Tibial artery (tissue), 4 donors: ENCODE measurements around the gene HIF1A.

Experiments
- DNase-seq, 2 donors: peaks; one replicate each; pipeline ENCODE4 v3.0.0-alpha.2; 2019
- H3K27ac ChIP-seq, 2 donors: fragments of 200-600 bp; sonication (generic) in 1 of 2; 1 replicate in 1 of 2; 2 replicates in 1 of 2; pipeline ENCODE4 v1.5.1; 2018 to 2019; ENCODE audit warnings: mild to moderate bottlenecking in 1 of 2
- H3K27me3 ChIP-seq, 2 donors: fragments of 200-600 bp; sonication (generic) in 1 of 2; one replicate each; pipeline versions ENCODE4 v1.5.1 to v1.6.0; 2016 to 2019
- H3K36me3 ChIP-seq, 3 donors: fragments of 200-600 bp; sonication (generic) in 2 of 3; one replicate each; pipeline ENCODE4 v1.5.1; 2016 to 2019; ENCODE audit warnings: mild to moderate bottlenecking in 2 of 3
- H3K4me1 ChIP-seq, 4 donors: fragments of 200-600 bp; sonication (generic) in 2 of 4; 1 replicate in 3 of 4; 2 replicates in 1 of 4; pipeline ENCODE4 v1.5.1; 2016 to 2019
- H3K4me3 ChIP-seq, 2 donors: fragments of 200-600 bp; sonication (generic) in 1 of 2; 1 replicate in 1 of 2; 2 replicates in 1 of 2; pipeline ENCODE4 v1.5.1; 2018 to 2019; ENCODE audit warnings: mild to moderate bottlenecking in 2 of 2
- H3K9me3 ChIP-seq, 3 donors: fragments of 200-600 bp; sonication (generic) in 1 of 3; one replicate each; pipeline ENCODE4 v1.5.1; 2016 to 2019
- intact Hi-C: fragments of 100-400 bp; cut with DNase I; formaldehyde crosslinking; loops from one replicate; pipeline ENCODE4 v1.15.0; 2023; ENCODE audit warnings: low total_unique reads
- TF ChIP-seq, protein P1 (sequence below), 2 experiments: fragments of 200-600 bp in 1 of 2; fragments of 450-650 bp in 1 of 2; IDR thresholded peaks; one replicate each; pipeline ENCODE4 v1.5.1; 2017 to 2019; ENCODE audit warnings: antibody characterized with exemption in 2 of 2, mild to moderate bottlenecking in 1 of 2, moderate library complexity in 1 of 2

Gene HIF1A

GRCh38 chr14:61766151-61766550, 70.8 kb downstream of the HIF1A start:
- no peak overlapping the region for H3K27ac ChIP-seq
- no peak overlapping the region for H3K4me3 ChIP-seq
- no peak for DNase-seq
- H3K9me3 ChIP-seq: no peaks in the 10 kb centered on the region
- intact Hi-C loops: loop anchor here (10.0 kb wide), 1 partner anchor 301 kb away; no protein-coding TSS in a partner anchor
- peaks cover 17 to 27% (median 26%) of the 10 kb centered on the region in 3 donors for H3K36me3 ChIP-seq
- TF ChIP-seq, protein P1, sequence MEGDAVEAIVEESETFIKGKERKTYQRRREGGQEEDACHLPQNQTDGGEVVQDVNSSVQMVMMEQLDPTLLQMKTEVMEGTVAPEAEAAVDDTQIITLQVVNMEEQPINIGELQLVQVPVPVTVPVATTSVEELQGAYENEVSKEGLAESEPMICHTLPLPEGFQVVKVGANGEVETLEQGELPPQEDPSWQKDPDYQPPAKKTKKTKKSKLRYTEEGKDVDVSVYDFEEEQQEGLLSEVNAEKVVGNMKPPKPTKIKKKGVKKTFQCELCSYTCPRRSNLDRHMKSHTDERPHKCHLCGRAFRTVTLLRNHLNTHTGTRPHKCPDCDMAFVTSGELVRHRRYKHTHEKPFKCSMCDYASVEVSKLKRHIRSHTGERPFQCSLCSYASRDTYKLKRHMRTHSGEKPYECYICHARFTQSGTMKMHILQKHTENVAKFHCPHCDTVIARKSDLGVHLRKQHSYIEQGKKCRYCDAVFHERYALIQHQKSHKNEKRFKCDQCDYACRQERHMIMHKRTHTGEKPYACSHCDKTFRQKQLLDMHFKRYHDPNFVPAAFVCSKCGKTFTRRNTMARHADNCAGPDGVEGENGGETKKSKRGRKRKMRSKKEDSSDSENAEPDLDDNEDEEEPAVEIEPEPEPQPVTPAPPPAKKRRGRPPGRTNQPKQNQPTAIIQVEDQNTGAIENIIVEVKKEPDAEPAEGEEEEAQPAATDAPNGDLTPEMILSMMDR (IDR thresholded peaks at IDR 0.05): no peak
- peaks cover 0 to 25% (median 11%) of the 10 kb centered on the region in 4 donors for H3K4me1 ChIP-seq
- no peaks in the 10 kb centered on the region for H3K27me3 ChIP-seq

- intact Hi-C loops: loop anchor here (10.0 kb wide), 1 partner anchor 303 kb away; no protein-coding TSS in a partner anchor
- Histone ChIP-seq H3K4me3 (no peak overlapping the region), H3K4me1 (peaks cover 0 to 16% (median 9%) of the 10 kb centered on the region in 4 donors), H3K27me3 (no peaks in the 10 kb centered on the region), H3K36me3 (peaks cover 17 to 46% (median 38%) of the 10 kb centered on the region in 3 donors), H3K27ac (no peak overlapping the region), H3K9me3 (no peaks in the 10 kb centered on the region)
- DNase-seq: no peak
- TF ChIP-seq, protein P1 (IDR thresholded peaks at IDR 0.05): no peak
Measured at GRCh38 chr14:61768240-61768639, 72.9 kb downstream of the HIF1A start.

DNA sequence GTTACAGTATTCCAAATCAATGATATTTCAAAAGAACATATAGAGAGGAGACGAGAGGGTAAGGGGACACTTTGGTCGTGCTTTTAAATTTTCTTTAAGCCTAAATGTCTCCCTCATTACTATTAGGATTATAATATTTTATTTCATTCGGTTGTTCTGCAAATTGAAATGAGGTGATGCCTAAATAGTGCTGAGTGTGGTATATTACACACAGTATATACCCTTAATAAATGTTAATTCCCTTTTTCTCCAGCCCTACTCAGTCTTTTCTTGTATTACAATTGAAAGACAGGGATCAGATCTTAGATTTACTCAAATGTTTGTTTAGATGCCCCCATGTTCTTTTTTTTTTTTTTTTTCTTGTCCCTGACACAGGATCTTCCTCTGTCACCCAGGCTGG, 74.6 kb downstream of the HIF1A start:
- peaks cover 17 to 60% (median 38%) of the 10 kb centered on the region in 3 donors for H3K36me3 ChIP-seq
- DNase-seq: no peak
- H3K4me1 ChIP-seq: no peaks in the 10 kb centered on the region
- no peaks in the 10 kb centered on the region for H3K27me3 ChIP-seq
- TF ChIP-seq, protein P1 (IDR thresholded peaks at IDR 0.05): no peak
- H3K9me3 ChIP-seq: no peaks in the 10 kb centered on the region
- H3K4me3 ChIP-seq: no peak overlapping the region
- no peak overlapping the region for H3K27ac ChIP-seq
- intact Hi-C loops: loop anchor here (10.0 kb wide), 1 partner anchor 305 kb away; no protein-coding TSS in a partner anchor

GRCh38 chr14:61774861-61775260, 79.5 kb downstream of the HIF1A start:
- no peaks in the 10 kb centered on the region for H3K27me3 ChIP-seq
- no peaks in the 10 kb centered on the region for H3K4me1 ChIP-seq
- H3K36me3 ChIP-seq: peaks cover 21 to 89% (median 62%) of the 10 kb centered on the region in 3 donors
- TF ChIP-seq, protein P1 (IDR thresholded peaks at IDR 0.05): no peak
- intact Hi-C loops: no loop called here
- no peak overlapping the region for H3K4me3 ChIP-seq
- H3K27ac ChIP-seq: no peak overlapping the region
- H3K9me3 ChIP-seq: no peaks in the 10 kb centered on the region
- DNase-seq: no peak

GRCh38 chr14:61780125-61780524, 84.8 kb downstream of the HIF1A start:
- peaks cover 38 to 79% (median 79%) of the 10 kb centered on the region in 3 donors for H3K36me3 ChIP-seq
- TF ChIP-seq, protein P1 (IDR thresholded peaks at IDR 0.05): no peak
- DNase-seq: no peak
- intact Hi-C loops: no loop called here
- H3K4me1 ChIP-seq: no peaks in the 10 kb centered on the region
- no peak overlapping the region for H3K4me3 ChIP-seq
- H3K27ac ChIP-seq: no peak overlapping the region
- no peaks in the 10 kb centered on the region for H3K9me3 ChIP-seq
- H3K27me3 ChIP-seq: no peaks in the 10 kb centered on the region

DNA sequence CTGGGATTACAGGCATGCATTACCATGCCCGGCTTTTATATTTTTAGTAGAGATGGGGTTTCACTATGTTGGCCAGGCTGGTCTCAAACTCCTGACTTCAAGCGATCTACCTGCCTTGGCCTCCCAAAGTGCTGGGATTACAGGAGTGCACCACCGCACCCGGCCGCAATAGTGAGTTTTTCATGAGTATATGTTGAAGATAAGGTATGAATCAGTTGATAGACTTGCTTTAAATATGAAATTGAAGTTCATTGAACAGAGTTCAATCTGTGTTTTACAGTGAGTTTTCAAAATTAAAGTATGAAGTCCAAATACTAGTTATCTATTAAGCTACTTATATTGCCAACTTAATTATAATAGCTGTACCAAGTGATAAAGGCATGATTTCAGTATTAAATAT, 102.0 kb downstream of the HIF1A start:
- Histone ChIP-seq H3K9me3 (no peaks in the 10 kb centered on the region), H3K4me1 (no peaks in the 10 kb centered on the region), H3K4me3 (no peak overlapping the region), H3K36me3 (peaks cover 4 to 31% (median 20%) of the 10 kb centered on the region in 3 donors), H3K27ac (no peak overlapping the region), H3K27me3 (no peaks in the 10 kb centered on the region)
- TF ChIP-seq, protein P1 (IDR thresholded peaks at IDR 0.05): no peak
- no peak for DNase-seq
- intact Hi-C loops: no loop called here
